Large intestine (tissue), 3 donors: Measurements from ENCODE around the gene EIF4ENIF1. TPM values are rescaled to one million over a fixed set of nuclear protein-coding genes. Genes with fewer than 3 reads are reported as not detected.

ENCODE experiments used
- DNase-seq, 2 donors: peaks; one replicate each; pipeline versions ENCODE4 v3.0.0 to v3.0.0-alpha.2; 2013
- H3K27ac ChIP-seq: one replicate; pipeline ENCODE4 v1.5.1; 2013; ENCODE audit warnings: low read length
- H3K27me3 ChIP-seq: 2 replicates; pipeline ENCODE4 v1.6.1; 2013; ENCODE audit warnings: low read length; ENCODE audit not compliant: control insufficient read depth, insufficient read depth
- H3K36me3 ChIP-seq: 2 replicates; pipeline ENCODE4 v1.6.1; 2013; ENCODE audit warnings: low read length; ENCODE audit not compliant: control insufficient read depth, insufficient read depth
- H3K4me1 ChIP-seq: one replicate; pipeline ENCODE4 v1.6.1; 2013; ENCODE audit warnings: low read length; ENCODE audit not compliant: control insufficient read depth, insufficient read depth
- H3K4me3 ChIP-seq: one replicate; pipeline ENCODE4 v1.5.1; 2013; ENCODE audit warnings: low read length
- H3K9me3 ChIP-seq: one replicate; pipeline ENCODE4 v1.6.1; 2013; ENCODE audit warnings: mild to moderate bottlenecking, low read depth, low read length, moderate library complexity; ENCODE audit not compliant: control insufficient read depth
- WGBS: methylation state at CpG from one replicate; pipeline ENCODE4 v1.1.5; 2013; ENCODE audit warnings: low lambda C conversion rate; ENCODE audit not compliant: insufficient coverage; 5-methylcytosine and 5-hydroxymethylcytosine counted together
- polyA plus RNA-seq: library from polyadenylated mRNA; unstranded; fragments of 120-200 nt; gene quantifications from one replicate; pipeline ENCODE4 v1.2.1, GENCODE V29; 2013

The EIF4ENIF1 gene
- polyA plus RNA-seq, 1 donor: 27.7 TPM

- WGBS: 100% methylated on average over 1 of the region's 4 CpGs
Observed at GRCh38 chr22:31477329-31477728, 12.3 kb downstream of the EIF4ENIF1 start.

GRCh38 chr22:31475800-31476199 is 13.8 kb downstream of the EIF4ENIF1 start:
- no peaks in the 10 kb centered on the region for H3K9me3 ChIP-seq
- no peak overlapping the region for H3K27ac ChIP-seq
- H3K4me1 ChIP-seq: no peaks in the 10 kb centered on the region
- DNase-seq: no peak
- peaks cover 41% of the 10 kb centered on the region for H3K36me3 ChIP-seq
- WGBS: no CpG with 5 or more reads among the region's 3 CpGs
- no peaks in the 10 kb centered on the region for H3K27me3 ChIP-seq
- no peak overlapping the region for H3K4me3 ChIP-seq

More at GRCh38 chr22:31477329-31477728, 12.3 kb downstream of the EIF4ENIF1 start:
- no peaks in the 10 kb centered on the region for H3K27me3 ChIP-seq
- no peak overlapping the region for H3K27ac ChIP-seq
- H3K9me3 ChIP-seq: no peaks in the 10 kb centered on the region
- DNase-seq: no peak
- peaks cover 52% of the 10 kb centered on the region for H3K36me3 ChIP-seq
- H3K4me3 ChIP-seq: no peak overlapping the region
- H3K4me1 ChIP-seq: no peaks in the 10 kb centered on the region

GRCh38 chr22:31474743-31475142 is 14.9 kb downstream of the EIF4ENIF1 start:
- H3K27ac ChIP-seq: no peak overlapping the region
- H3K27me3 ChIP-seq: no peaks in the 10 kb centered on the region
- peaks cover 37% of the 10 kb centered on the region for H3K36me3 ChIP-seq
- no peaks in the 10 kb centered on the region for H3K9me3 ChIP-seq
- no peak for DNase-seq
- no CpG with 5 or more reads among the region's 2 CpGs for WGBS
- no peaks in the 10 kb centered on the region for H3K4me1 ChIP-seq
- H3K4me3 ChIP-seq: no peak overlapping the region

GRCh38 chr22:31465307-31465706 is 24.3 kb downstream of the EIF4ENIF1 start:
- Histone ChIP-seq H3K27me3 (no peaks in the 10 kb centered on the region), H3K36me3 (peaks cover 56% of the 10 kb centered on the region), H3K27ac (no peak overlapping the region), H3K9me3 (no peaks in the 10 kb centered on the region), H3K4me1 (no peaks in the 10 kb centered on the region), H3K4me3 (no peak overlapping the region)
- no CpG with 5 or more reads among the region's 2 CpGs for WGBS
- no peak for DNase-seq

GRCh38 chr22:31461699-31462098 is 27.9 kb downstream of the EIF4ENIF1 start:
- no peaks in the 10 kb centered on the region for H3K27me3 ChIP-seq
- H3K4me1 ChIP-seq: no peaks in the 10 kb centered on the region
- no peak overlapping the region for H3K4me3 ChIP-seq
- no peak for DNase-seq
- no peaks in the 10 kb centered on the region for H3K9me3 ChIP-seq
- WGBS: no CpG with 5 or more reads among the region's 3 CpGs
- H3K27ac ChIP-seq: no peak overlapping the region
- H3K36me3 ChIP-seq: peaks cover 61% of the 10 kb centered on the region

GRCh38 chr22:31451709-31452571 is 37.7 kb downstream of the EIF4ENIF1 start:
- H3K27me3 ChIP-seq: no peaks in the 10 kb centered on the region
- no peaks in the 10 kb centered on the region for H3K9me3 ChIP-seq
- no peak overlapping the region for H3K27ac ChIP-seq
- H3K4me1 ChIP-seq: no peaks in the 10 kb centered on the region
- H3K36me3 ChIP-seq: peaks cover 55% of the 10 kb centered on the region
- DNase-seq: peak in 1 of 2 donors; percentile 27
- no peak overlapping the region for H3K4me3 ChIP-seq
- WGBS: 60% methylated on average over 1 of the region's 5 CpGs

- no peak overlapping the region for H3K4me3 ChIP-seq
Observed at GRCh38 chr22:31449506-31449905, 40.1 kb downstream of the EIF4ENIF1 start.

GRCh38 chr22:31448382-31448781 is 41.3 kb downstream of the EIF4ENIF1 start:
- H3K36me3 ChIP-seq: peaks cover 60% of the 10 kb centered on the region
- H3K27me3 ChIP-seq: no peaks in the 10 kb centered on the region

More at GRCh38 chr22:31449506-31449905, 40.1 kb downstream of the EIF4ENIF1 start:
- no peak for DNase-seq
- H3K9me3 ChIP-seq: no peaks in the 10 kb centered on the region
- H3K4me1 ChIP-seq: no peaks in the 10 kb centered on the region
- WGBS: no CpG with 5 or more reads among the region's 4 CpGs
- peaks cover 56% of the 10 kb centered on the region for H3K36me3 ChIP-seq
- no peaks in the 10 kb centered on the region for H3K27me3 ChIP-seq
- no peak overlapping the region for H3K27ac ChIP-seq

GRCh38 chr22:31447337-31447736 is 42.3 kb downstream of the EIF4ENIF1 start:
- no CpG with 5 or more reads among the region's 3 CpGs for WGBS
- no peaks in the 10 kb centered on the region for H3K9me3 ChIP-seq
- H3K36me3 ChIP-seq: peaks cover 59% of the 10 kb centered on the region
- DNase-seq: no peak
- no peaks in the 10 kb centered on the region for H3K4me1 ChIP-seq
- no peaks in the 10 kb centered on the region for H3K27me3 ChIP-seq
- H3K27ac ChIP-seq: no peak overlapping the region
- no peak overlapping the region for H3K4me3 ChIP-seq

More at GRCh38 chr22:31448382-31448781, 41.3 kb downstream of the EIF4ENIF1 start:
- no peaks in the 10 kb centered on the region for H3K4me1 ChIP-seq
- no peak for DNase-seq
- WGBS: no CpG with 5 or more reads among the region's 2 CpGs
- H3K27ac ChIP-seq: no peak overlapping the region
- no peaks in the 10 kb centered on the region for H3K9me3 ChIP-seq
- no peak overlapping the region for H3K4me3 ChIP-seq

- 100% methylated on average over 2 of the region's 2 CpGs for WGBS
- no peaks in the 10 kb centered on the region for H3K4me1 ChIP-seq
- no peak overlapping the region for H3K27ac ChIP-seq
- DNase-seq: no peak
- peaks cover 63% of the 10 kb centered on the region for H3K36me3 ChIP-seq
- no peaks in the 10 kb centered on the region for H3K9me3 ChIP-seq
- H3K4me3 ChIP-seq: no peak overlapping the region
- H3K27me3 ChIP-seq: no peaks in the 10 kb centered on the region
Observed at GRCh38 chr22:31446767-31447166, 42.9 kb downstream of the EIF4ENIF1 start.

- no peak overlapping the region for H3K4me3 ChIP-seq
- no peaks in the 10 kb centered on the region for H3K27me3 ChIP-seq
- no peak overlapping the region for H3K27ac ChIP-seq
- H3K4me1 ChIP-seq: no peaks in the 10 kb centered on the region
- H3K36me3 ChIP-seq: peaks cover 64% of the 10 kb centered on the region
- no peak for DNase-seq
- no peaks in the 10 kb centered on the region for H3K9me3 ChIP-seq
- 40% methylated on average over 1 of the region's 3 CpGs for WGBS
Observed at GRCh38 chr22:31446208-31446607, 43.4 kb downstream of the EIF4ENIF1 start.
